Skeletal muscle satellite cell (primary cell): Measurements from ENCODE around the gene ZNF620. TPM values are rescaled to one million over a fixed set of nuclear protein-coding genes. Genes with fewer than 3 reads are reported as not detected.
"Not testable (repeated sequence)": the region's sequence is repeated elsewhere in the genome, so short reads cannot be mapped to it uniquely, and the experiment has no call there.

Experiments used
- H3K27me3 ChIP-seq: 2 replicates; pipeline ENCODE4 v1.7.0; 2013; ENCODE audit warnings: low read length; ENCODE audit not compliant: control insufficient read depth, insufficient read depth
- H3K36me3 ChIP-seq: 2 replicates; pipeline ENCODE4 v1.7.0; 2013; ENCODE audit warnings: mild to moderate bottlenecking, control low read depth, low read length; ENCODE audit not compliant: insufficient read depth
- H3K4me1 ChIP-seq: 2 replicates; pipeline ENCODE4 v1.7.0; 2013; ENCODE audit warnings: low read length; ENCODE audit not compliant: control insufficient read depth, insufficient read depth
- H3K4me2 ChIP-seq: 2 replicates; pipeline ENCODE4 v1.7.0; 2013; ENCODE audit warnings: mild to moderate bottlenecking, low read length
- H3K4me3 ChIP-seq: 2 replicates; pipeline ENCODE4 v1.7.0; 2013; ENCODE audit warnings: low read length
- H3K9ac ChIP-seq: 2 replicates; pipeline ENCODE4 v1.7.0; 2013; ENCODE audit warnings: mild to moderate bottlenecking, low read depth, low read length, moderate library complexity
- H3K9me3 ChIP-seq: replicated peaks from 2 replicates; pipeline ENCODE4 v1.7.0; 2013; ENCODE audit warnings: mild to moderate bottlenecking, control low read depth, low read length
- total RNA-seq: library from RNA; depleted of rRNA; stranded (reverse); fragments of >200 nt; gene quantifications from 2 replicates; pipeline ENCODE4 v1.2.3, GENCODE V29; 2012; rRNA removed

Gene ZNF620
- total RNA-seq = 0.44 and 0.76 TPM in 2 replicates

- Histone ChIP-seq H3K9me3 (no peaks in the 10 kb centered on the region), H3K36me3 (no peaks in the 10 kb centered on the region), H3K4me3 (peak within 1 kb of the TSS; percentile 72), H3K9ac (peak within 1 kb of the TSS; percentile 62), H3K4me1 (peaks cover 16% of the 10 kb centered on the region), H3K27me3 (no peaks in the 10 kb centered on the region), H3K4me2 (peak within 1 kb of the TSS; percentile 97)
Observed at GRCh38 chr3:40505599-40506462, at the start of gene ZNF620. Gene ZNF620 (plus strand): TSS chr3:40506039. CDS start chr3:40506353, 314 bp downstream.

- Histone ChIP-seq H3K4me1 (peaks cover 17% of the 10 kb centered on the region), H3K9me3 (no peaks in the 10 kb centered on the region), H3K4me3 (peak overlapping the region; percentile 98), H3K4me2 (peak overlapping the region; percentile 80), H3K27me3 (no peaks in the 10 kb centered on the region), H3K9ac (peak overlapping the region; percentile 100), H3K36me3 (peaks cover 39% of the 10 kb centered on the region)
Observed at GRCh38 chr3:40456279-40456939, 49.4 kb upstream of the ZNF620 start.

GRCh38 chr3:40456940-40457823 is 48.7 kb upstream of the ZNF620 start, which contains the start of gene RPL14:
Gene RPL14 (plus strand): TSS chr3:40457339. CDS start chr3:40457472, 133 bp downstream.
- Histone ChIP-seq H3K9me3 (no peaks in the 10 kb centered on the region), H3K27me3 (no peaks in the 10 kb centered on the region), H3K4me3 (peak within 1 kb of the TSS; percentile 98), H3K36me3 (peaks cover 45% of the 10 kb centered on the region), H3K4me2 (peak within 1 kb of the TSS; percentile 99), H3K9ac (peak within 1 kb of the TSS; percentile 100), H3K4me1 (peaks cover 14% of the 10 kb centered on the region)

GRCh38 chr3:40458473-40458872 is 47.4 kb upstream of the ZNF620 start:
- peak overlapping the region; percentile 99 for H3K4me2 ChIP-seq
- H3K4me3 ChIP-seq = peak overlapping the region; percentile 98
- peaks cover 9% of the 10 kb centered on the region for H3K4me1 ChIP-seq
- no peaks in the 10 kb centered on the region for H3K9me3 ChIP-seq
- no peaks in the 10 kb centered on the region for H3K27me3 ChIP-seq
- H3K36me3 ChIP-seq = peaks cover 56% of the 10 kb centered on the region
- peak overlapping the region; percentile 100 for H3K9ac ChIP-seq

- H3K9me3 ChIP-seq, H3K4me1 ChIP-seq, H3K27me3 ChIP-seq, H3K9ac ChIP-seq, H3K4me3 ChIP-seq: not testable (repeated sequence)
- Histone ChIP-seq H3K4me2 (peak overlapping the region; percentile 3), H3K36me3 (peaks cover 75% of the 10 kb centered on the region)
Observed at GRCh38 chr3:40460481-40460880, 45.4 kb upstream of the ZNF620 start.

- Histone ChIP-seq H3K36me3 (peaks cover 77% of the 10 kb centered on the region), H3K4me2 (no peak overlapping the region), H3K9ac (no peak overlapping the region), H3K9me3 (no peaks in the 10 kb centered on the region), H3K4me1 (peaks cover 9% of the 10 kb centered on the region), H3K4me3 (no peak overlapping the region), H3K27me3 (no peaks in the 10 kb centered on the region)
Observed at GRCh38 chr3:40461161-40461560, 44.7 kb upstream of the ZNF620 start.

GRCh38 chr3:40462838-40463237 is 43.0 kb upstream of the ZNF620 start:
- not testable (repeated sequence) for H3K9me3 ChIP-seq, H3K4me3 ChIP-seq, H3K9ac ChIP-seq, H3K4me2 ChIP-seq, H3K27me3 ChIP-seq, H3K4me1 ChIP-seq
- H3K36me3 ChIP-seq = peaks cover 73% of the 10 kb centered on the region

GRCh38 chr3:40463579-40463978 is 42.3 kb upstream of the ZNF620 start:
- Histone ChIP-seq H3K9me3 (no peaks in the 10 kb centered on the region), H3K36me3 (peaks cover 66% of the 10 kb centered on the region), H3K4me1 (peaks cover 2% of the 10 kb centered on the region)

GRCh38 chr3:40464339-40465110 is 41.3 kb upstream of the ZNF620 start:
- Histone ChIP-seq H3K36me3 (peaks cover 56% of the 10 kb centered on the region), H3K4me3 (no peak overlapping the region), H3K4me1 (no peaks in the 10 kb centered on the region), H3K9ac (no peak overlapping the region), H3K27me3 (no peaks in the 10 kb centered on the region), H3K4me2 (no peak overlapping the region), H3K9me3 (no peaks in the 10 kb centered on the region)

More at GRCh38 chr3:40463579-40463978, 42.3 kb upstream of the ZNF620 start:
- H3K9ac ChIP-seq = no peak overlapping the region
- no peak overlapping the region for H3K4me2 ChIP-seq
- no peak overlapping the region for H3K4me3 ChIP-seq
- H3K27me3 ChIP-seq = no peaks in the 10 kb centered on the region

GRCh38 chr3:40465111-40465407 is 40.8 kb upstream of the ZNF620 start:
- Histone ChIP-seq H3K9me3 (no peaks in the 10 kb centered on the region), H3K4me2 (no peak overlapping the region), H3K27me3 (no peaks in the 10 kb centered on the region), H3K4me1 (no peaks in the 10 kb centered on the region), H3K9ac (no peak overlapping the region), H3K4me3 (no peak overlapping the region), H3K36me3 (peaks cover 51% of the 10 kb centered on the region)
